Measurements from ENCODE around the gene IL18BP. TPM values are rescaled to one million over a fixed set of nuclear protein-coding genes. Genes with fewer than 3 reads are reported as not detected.
A peak's percentile ranks its signal among the peaks of the same experiment; 100 is the strongest.

Gene IL18BP
- total and polyA plus RNA-seq, 4 donors = 3.8 to 14.3 (median 8.2) TPM

DNA sequence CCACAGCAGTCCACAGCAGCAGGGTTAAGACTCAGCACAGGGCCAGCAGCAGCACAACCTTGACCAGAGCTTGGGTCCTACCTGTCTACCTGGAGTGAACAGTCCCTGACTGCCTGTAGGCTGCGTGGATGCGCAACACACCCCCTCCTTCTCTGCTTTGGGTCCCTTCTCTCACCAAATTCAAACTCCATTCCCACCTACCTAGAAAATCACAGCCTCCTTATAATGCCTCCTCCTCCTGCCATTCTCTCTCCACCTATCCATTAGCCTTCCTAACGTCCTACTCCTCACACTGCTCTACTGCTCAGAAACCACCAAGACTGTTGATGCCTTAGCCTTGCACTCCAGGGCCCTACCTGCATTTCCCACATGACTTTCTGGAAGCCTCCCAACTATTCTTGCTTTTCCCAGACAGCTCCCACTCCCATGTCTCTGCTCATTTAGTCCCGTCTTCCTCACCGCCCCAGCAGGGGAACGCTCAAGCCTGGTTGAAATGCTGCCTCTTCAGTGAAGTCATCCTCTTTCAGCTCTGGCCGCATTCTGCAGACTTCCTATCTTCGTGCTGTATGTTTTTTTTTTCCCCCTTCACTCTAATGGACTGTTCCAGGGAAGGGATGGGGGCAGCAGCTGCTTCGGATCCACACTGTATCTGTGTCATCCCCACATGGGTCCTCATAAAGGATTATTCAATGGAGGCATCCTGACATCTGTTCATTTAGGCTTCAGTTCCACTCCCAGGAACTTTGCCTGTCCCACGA is 3.3 kb downstream of the IL18BP start:
- H3K4me1 ChIP-seq (ENCODE audit: control insufficient read depth, insufficient read depth, low read length) = peaks cover 21% of the 10 kb centered on the region
- no peaks in the 10 kb centered on the region for H3K9me3 ChIP-seq (ENCODE audit: control insufficient read depth, insufficient read depth, low read length)
- WGBS (ENCODE audit: insufficient coverage) = 60% methylated on average over 7 of the region's 10 CpGs
- peak in 2 of 6 donors; percentile 47 to 83 for DNase-seq (ENCODE audit: low read depth in 4 of 6, low spot score in 6 of 6)
- no peak overlapping the region for H3K27ac ChIP-seq (ENCODE audit: low read depth, low read length)
- H3K27me3 ChIP-seq (ENCODE audit: control insufficient read depth, insufficient read depth, low read length) = no peaks in the 10 kb centered on the region
- no peak overlapping the region for H3K4me3 ChIP-seq (ENCODE audit: low read depth, low read length)
- H3K36me3 ChIP-seq (ENCODE audit: control insufficient read depth, insufficient read depth, low read length) = peaks cover 89% of the 10 kb centered on the region

DNA sequence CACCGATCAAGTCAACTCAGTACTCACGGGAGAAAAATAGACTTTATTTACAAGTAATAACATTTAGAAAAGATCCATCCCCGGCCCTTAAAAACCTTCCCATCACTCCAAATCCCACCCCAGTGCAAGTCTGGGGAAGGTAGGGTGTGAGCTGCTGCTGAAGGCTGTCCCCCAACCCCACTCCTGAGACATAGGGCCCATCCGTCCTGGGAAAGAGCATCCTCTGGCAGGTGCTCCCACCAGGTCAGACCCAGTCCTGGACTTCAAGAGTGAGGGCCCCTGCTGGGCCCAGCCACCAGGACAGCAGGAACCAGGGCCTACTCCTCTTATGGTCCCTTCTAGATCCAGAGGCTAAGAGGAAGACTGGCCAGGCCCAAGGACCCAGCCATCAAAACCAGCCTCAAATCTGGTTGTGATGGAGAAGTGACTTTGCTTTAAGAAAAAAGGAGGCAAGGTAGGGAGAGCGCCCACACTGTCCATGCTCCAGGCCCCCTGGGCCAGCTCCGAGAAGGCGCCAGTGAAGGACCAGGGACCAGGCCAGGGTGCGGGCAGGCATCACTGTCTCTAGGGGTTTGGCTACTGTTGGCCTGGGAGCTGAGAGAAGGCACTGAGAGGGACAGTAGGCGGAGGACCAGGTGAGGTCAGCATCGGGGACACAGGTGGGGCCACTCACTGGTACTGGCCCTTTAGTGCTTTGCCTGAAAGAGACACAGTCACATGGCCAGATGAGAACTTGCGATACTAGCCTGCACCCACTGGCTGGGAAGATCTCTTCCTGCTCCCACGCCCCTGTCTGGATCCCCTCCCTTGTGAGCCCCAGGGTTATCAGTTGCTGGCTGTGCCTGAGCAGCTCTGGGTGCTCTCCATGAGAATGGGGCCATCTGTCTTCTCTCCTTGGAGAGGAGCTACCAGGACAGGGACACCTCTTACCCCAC is 4.4 kb downstream of the IL18BP start:
- Histone ChIP-seq H3K27ac (ENCODE audit: low read depth, low read length) (no peak overlapping the region), H3K4me1 (ENCODE audit: control insufficient read depth, insufficient read depth, low read length) (peaks cover 21% of the 10 kb centered on the region), H3K36me3 (ENCODE audit: control insufficient read depth, insufficient read depth, low read length) (peaks cover 91% of the 10 kb centered on the region), H3K4me3 (ENCODE audit: low read depth, low read length) (no peak overlapping the region), H3K9me3 (ENCODE audit: control insufficient read depth, insufficient read depth, low read length) (no peaks in the 10 kb centered on the region), H3K27me3 (ENCODE audit: control insufficient read depth, insufficient read depth, low read length) (no peaks in the 10 kb centered on the region)
- 97% methylated on average over 8 of the region's 12 CpGs for WGBS (ENCODE audit: insufficient coverage)
- DNase-seq (ENCODE audit: low read depth in 4 of 6, low spot score in 6 of 6) = no peak

DNA sequence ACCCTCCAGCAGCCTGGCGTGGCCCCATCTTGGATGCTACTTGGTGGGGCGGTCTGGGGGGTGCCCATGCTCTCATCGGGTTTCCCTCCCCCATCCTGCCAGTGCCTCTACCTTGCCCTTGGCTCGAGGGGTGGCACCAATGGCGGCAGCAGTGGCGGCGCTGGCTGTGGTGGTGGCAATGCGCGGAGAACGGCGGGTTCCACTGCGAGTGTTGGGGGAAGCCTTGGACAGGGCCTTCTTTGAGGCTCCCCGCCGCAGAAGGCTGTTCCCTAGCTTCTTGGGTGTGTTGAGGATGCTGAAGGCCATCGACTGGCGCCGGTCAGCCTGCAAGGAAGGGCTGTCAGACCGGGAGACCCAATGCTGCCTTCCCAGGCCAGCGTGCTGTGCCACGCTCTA is 5.1 kb downstream of the IL18BP start:
- Histone ChIP-seq H3K27me3 (ENCODE audit: control insufficient read depth, insufficient read depth, low read length) (no peaks in the 10 kb centered on the region), H3K4me3 (ENCODE audit: low read depth, low read length) (no peak overlapping the region), H3K4me1 (ENCODE audit: control insufficient read depth, insufficient read depth, low read length) (peaks cover 21% of the 10 kb centered on the region), H3K9me3 (ENCODE audit: control insufficient read depth, insufficient read depth, low read length) (no peaks in the 10 kb centered on the region), H3K27ac (ENCODE audit: low read depth, low read length) (no peak overlapping the region), H3K36me3 (ENCODE audit: control insufficient read depth, insufficient read depth, low read length) (peaks cover 93% of the 10 kb centered on the region)
- WGBS (ENCODE audit: insufficient coverage) = 96% methylated on average over 6 of the region's 20 CpGs
- DNase-seq (ENCODE audit: low read depth in 4 of 6, low spot score in 6 of 6) = no peak

DNA sequence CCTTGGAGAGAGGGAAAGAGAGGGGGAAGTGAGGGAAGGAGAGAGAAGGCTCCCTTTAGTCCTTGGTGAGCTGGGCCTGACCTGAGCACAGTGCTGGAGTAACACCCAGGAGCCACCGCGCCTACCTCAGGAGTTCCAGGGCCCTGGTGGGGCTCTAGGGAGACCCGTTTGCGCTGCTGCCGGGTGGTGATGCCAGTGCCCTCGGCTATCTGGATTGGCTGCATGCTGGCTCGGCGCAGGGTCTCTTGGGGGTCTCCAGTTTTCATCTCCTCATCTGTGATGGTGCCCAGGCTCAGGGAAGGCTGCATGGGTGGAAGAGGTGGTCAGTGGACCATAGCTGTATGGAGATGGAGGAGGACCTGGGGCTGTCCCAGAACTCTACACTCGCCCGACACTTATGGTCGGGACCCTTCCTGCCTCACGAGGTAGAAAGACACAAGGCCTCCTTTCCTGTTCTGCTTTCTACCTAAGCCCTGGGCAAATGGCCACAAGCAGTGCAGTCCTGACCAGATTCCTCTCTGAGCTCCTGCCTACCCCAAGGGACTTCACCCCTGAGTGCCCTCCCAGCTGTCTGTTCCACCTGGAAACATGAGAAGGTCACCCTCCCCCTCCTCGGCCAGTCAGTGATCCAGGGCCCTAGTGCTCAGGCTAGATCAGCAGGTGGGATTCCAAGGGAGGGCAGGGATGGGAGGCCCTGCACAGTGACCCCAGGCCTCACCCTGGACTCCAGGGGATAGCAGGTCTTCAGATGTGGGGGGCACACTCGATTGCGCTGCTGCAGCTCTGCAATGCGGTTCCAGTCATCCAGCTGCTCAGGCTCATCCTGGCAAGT is 6.0 kb downstream of the IL18BP start:
- Histone ChIP-seq H3K9me3 (ENCODE audit: control insufficient read depth, insufficient read depth, low read length) (no peaks in the 10 kb centered on the region), H3K27me3 (ENCODE audit: control insufficient read depth, insufficient read depth, low read length) (no peaks in the 10 kb centered on the region), H3K36me3 (ENCODE audit: control insufficient read depth, insufficient read depth, low read length) (peaks cover 98% of the 10 kb centered on the region), H3K4me1 (ENCODE audit: control insufficient read depth, insufficient read depth, low read length) (peaks cover 21% of the 10 kb centered on the region), H3K4me3 (ENCODE audit: low read depth, low read length) (no peak overlapping the region), H3K27ac (ENCODE audit: low read depth, low read length) (no peak overlapping the region)
- 94% methylated on average over 15 of the region's 16 CpGs for WGBS (ENCODE audit: insufficient coverage)
- DNase-seq (ENCODE audit: low read depth in 4 of 6, low spot score in 6 of 6) = no peak

DNA sequence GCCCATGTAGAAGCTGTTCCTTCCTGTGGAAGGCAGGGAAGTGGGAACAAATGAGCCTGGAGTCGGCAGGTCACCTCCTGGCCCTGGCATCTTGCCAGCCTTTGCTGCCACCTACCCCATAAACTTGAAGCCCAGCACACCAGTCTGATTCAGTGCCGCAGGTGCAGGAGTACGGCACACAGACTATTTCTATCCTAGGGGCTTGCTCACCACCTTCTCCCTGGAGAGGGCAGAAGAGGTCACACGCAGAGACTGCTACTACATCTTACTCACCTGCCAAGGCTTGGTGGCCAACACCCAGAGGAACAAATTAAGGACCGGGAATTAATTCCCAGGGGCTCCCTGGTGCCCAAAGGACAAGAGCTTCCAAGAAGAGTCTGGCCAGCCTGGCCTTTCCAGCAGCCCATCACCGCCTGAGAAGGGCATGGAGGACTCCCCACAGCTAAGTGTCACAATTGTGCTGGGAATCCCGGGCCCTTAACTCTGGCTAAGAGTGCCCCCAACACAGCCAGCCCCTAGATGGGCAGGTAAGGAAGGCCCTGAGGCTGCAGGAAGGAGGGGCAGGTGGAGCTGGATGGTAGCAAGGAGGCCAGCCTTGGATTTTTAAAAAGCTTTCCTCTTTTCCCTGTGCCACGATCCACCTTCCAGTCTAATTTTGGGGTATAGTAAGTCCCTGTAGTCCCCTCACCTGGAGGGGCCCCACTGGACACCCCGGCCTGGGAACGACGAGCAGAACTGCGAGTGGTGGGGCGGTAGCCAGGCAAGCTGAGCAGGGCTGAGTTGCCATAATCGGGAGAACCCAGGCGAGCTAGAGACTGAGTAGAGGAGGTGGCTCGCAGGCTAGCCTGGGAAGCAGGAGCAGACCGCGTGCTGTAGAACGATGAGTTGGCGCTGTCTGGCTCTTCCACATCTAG is 6.9 kb downstream of the IL18BP start:
- 86% methylated on average over 19 of the region's 20 CpGs for WGBS (ENCODE audit: insufficient coverage)
- H3K36me3 ChIP-seq (ENCODE audit: control insufficient read depth, insufficient read depth, low read length) = peaks cover 97% of the 10 kb centered on the region
- no peaks in the 10 kb centered on the region for H3K9me3 ChIP-seq (ENCODE audit: control insufficient read depth, insufficient read depth, low read length)
- no peak overlapping the region for H3K27ac ChIP-seq (ENCODE audit: low read depth, low read length)
- no peak overlapping the region for H3K4me3 ChIP-seq (ENCODE audit: low read depth, low read length)
- H3K4me1 ChIP-seq (ENCODE audit: control insufficient read depth, insufficient read depth, low read length) = peaks cover 22% of the 10 kb centered on the region
- peak in 1 of 6 donors; percentile 26 for DNase-seq (ENCODE audit: low read depth in 4 of 6, low spot score in 6 of 6)
- no peaks in the 10 kb centered on the region for H3K27me3 ChIP-seq (ENCODE audit: control insufficient read depth, insufficient read depth, low read length)

DNA sequence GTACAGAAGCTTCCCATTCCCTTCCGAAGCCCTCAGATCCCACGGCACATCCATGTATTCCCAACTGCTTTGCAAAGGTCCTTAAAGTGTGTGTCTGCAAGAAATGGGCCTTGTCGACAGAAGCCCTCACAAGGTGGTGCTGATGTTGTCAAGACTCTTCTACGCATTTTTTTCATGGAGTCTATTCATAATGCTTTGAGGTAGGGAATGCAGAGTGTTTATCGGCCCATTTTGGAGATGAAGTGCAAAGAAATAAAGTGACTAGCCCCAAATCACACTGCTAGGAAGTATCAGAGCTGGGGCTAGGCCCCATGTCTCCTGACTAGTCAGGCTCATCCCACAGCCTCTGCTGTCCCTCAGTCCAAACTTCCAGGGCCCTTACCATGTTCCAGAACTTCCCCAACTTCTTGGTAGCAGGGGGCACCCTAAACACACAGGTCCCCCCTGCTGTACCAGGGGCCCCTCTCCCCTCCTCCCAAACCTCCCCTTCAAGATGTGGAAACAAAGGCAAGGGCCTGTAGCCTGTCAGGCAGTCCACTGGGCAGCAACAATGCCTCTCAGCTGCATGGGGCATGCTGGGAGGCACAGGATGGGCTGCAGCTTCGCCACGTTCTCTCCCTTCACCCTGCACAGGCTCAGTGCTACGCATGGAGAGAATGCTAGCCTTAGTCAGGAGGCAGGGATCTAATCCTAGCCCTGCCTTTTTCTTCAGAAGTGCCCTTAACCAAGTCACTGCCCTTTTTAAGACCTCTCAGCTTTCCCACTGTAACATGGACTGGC is 7.8 kb downstream of the IL18BP start:
- 82% methylated on average over 5 of the region's 8 CpGs for WGBS (ENCODE audit: insufficient coverage)
- H3K27ac ChIP-seq (ENCODE audit: low read depth, low read length) = no peak overlapping the region

DNA sequence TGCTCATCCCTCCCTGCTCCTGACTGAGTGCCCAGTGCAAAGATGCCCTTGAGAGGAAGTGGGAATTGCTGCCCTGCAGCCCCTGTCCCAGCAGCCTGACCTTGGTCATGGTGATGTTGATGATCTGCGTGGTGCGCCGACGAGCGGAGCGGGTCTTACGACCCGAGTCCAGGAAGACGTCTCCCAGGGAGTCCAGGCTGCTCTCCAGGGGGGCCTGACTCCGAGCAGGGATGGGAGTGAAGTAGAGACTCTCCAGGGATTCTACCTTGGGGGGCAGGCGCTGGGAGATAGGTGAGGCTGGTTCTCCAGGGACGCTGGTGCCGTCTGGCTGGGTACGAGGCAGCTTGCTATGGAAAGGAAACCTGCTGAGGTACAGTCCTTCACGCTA is 8.4 kb downstream of the IL18BP start:
- Histone ChIP-seq H3K4me3 (ENCODE audit: low read depth, low read length) (no peak overlapping the region), H3K9me3 (ENCODE audit: control insufficient read depth, insufficient read depth, low read length) (no peaks in the 10 kb centered on the region), H3K4me1 (ENCODE audit: control insufficient read depth, insufficient read depth, low read length) (peaks cover 16% of the 10 kb centered on the region), H3K27ac (ENCODE audit: low read depth, low read length) (no peak overlapping the region), H3K36me3 (ENCODE audit: control insufficient read depth, insufficient read depth, low read length) (peaks cover 97% of the 10 kb centered on the region), H3K27me3 (ENCODE audit: control insufficient read depth, insufficient read depth, low read length) (no peaks in the 10 kb centered on the region)
- no peak for DNase-seq (ENCODE audit: low read depth in 4 of 6, low spot score in 6 of 6)
- WGBS (ENCODE audit: insufficient coverage) = 92% methylated on average over 12 of the region's 15 CpGs

More for the DNA sequence above, 7.8 kb downstream of the IL18BP start:
- Histone ChIP-seq H3K4me1 (ENCODE audit: control insufficient read depth, insufficient read depth, low read length) (peaks cover 22% of the 10 kb centered on the region), H3K27me3 (ENCODE audit: control insufficient read depth, insufficient read depth, low read length) (no peaks in the 10 kb centered on the region), H3K36me3 (ENCODE audit: control insufficient read depth, insufficient read depth, low read length) (peaks cover 97% of the 10 kb centered on the region), H3K4me3 (ENCODE audit: low read depth, low read length) (no peak overlapping the region), H3K9me3 (ENCODE audit: control insufficient read depth, insufficient read depth, low read length) (no peaks in the 10 kb centered on the region)
- DNase-seq (ENCODE audit: low read depth in 4 of 6, low spot score in 6 of 6) = no peak

DNA sequence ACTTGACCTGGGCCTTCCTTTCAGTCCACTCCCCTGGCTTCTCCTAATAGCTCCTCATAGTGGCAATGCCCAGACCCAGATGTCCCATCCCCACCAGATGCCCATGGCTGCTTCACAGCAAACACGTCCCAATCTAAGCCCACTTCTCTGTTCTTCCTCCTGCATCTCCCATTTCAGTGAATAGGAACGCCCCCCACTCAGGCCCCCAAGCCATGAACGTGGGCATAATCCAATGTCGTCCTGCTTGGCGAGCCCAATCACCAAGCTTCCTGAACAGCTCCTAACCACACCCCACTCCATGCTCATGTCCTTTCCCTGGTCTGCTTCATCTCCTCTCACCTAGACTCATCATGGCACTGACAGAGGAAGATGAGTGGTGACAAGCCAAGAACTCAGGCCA is 8.9 kb downstream of the IL18BP start:
- no peak overlapping the region for H3K4me3 ChIP-seq (ENCODE audit: low read depth, low read length)
- no peak overlapping the region for H3K27ac ChIP-seq (ENCODE audit: low read depth, low read length)
- no peaks in the 10 kb centered on the region for H3K9me3 ChIP-seq (ENCODE audit: control insufficient read depth, insufficient read depth, low read length)
- no peak for DNase-seq (ENCODE audit: low read depth in 4 of 6, low spot score in 6 of 6)
- 79% methylated on average over 4 of the region's 5 CpGs for WGBS (ENCODE audit: insufficient coverage)
- H3K4me1 ChIP-seq (ENCODE audit: control insufficient read depth, insufficient read depth, low read length) = peaks cover 18% of the 10 kb centered on the region
- peaks cover 99% of the 10 kb centered on the region for H3K36me3 ChIP-seq (ENCODE audit: control insufficient read depth, insufficient read depth, low read length)
- H3K27me3 ChIP-seq (ENCODE audit: control insufficient read depth, insufficient read depth, low read length) = no peaks in the 10 kb centered on the region
